Measurements from ENCODE around the gene ADAMTS2. TPM values are rescaled to one million over a fixed set of nuclear protein-coding genes. Genes with fewer than 3 reads are reported as not detected.
A peak's percentile ranks its signal among the peaks of the same experiment; 100 is the strongest.

Gene ADAMTS2
- total and polyA plus RNA-seq, 2 of the 4 experiments (the other 2 are of a cell fraction), result 19.0 to 58.8 TPM

DNA sequence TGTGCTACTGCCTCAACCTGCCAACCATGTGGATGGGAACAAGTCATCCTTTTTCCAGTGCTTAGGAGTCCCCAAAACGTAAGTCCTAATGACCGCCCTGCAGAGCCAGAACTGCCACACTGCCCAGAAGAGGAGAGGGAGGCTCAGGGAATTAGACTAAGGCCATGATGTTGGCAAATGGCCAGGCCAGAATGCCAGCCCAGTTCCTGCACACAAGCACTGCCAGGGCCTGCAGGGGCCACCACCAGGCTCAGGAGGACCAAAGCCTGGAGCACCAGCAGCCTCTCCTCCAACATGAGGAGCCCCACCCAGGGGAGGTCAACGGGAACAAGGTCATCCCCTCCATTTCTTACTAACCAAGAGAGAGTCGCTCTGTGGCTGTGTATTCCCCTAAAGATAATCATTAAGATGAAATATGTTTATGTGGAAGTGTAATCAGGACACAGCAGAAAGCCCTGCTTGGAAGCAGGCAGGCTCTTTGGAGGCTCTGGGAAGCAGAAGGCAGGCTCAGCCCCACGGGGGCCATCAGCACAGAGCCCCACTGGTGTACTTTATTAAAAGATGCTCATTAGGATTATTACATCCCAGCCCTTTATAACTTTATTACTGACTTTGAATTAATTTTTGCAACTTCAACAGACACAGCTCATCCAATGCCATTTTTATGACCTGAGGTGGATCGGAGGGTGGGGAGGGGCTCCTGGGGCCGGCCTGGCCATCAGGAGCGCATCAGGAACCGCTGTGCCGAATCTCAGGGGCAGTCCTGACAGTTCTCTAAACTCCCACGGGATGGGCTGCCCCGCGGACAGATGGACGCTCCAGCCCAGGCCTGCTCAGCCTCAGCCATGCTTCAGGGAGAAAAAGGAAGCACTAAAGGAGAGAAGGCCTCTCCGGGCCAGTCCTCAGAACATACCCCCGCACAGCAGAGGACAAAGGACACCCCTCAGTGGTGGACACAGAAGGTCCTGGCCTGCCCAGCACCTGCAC is 127.0 kb downstream of the ADAMTS2 start:
- Histone ChIP-seq H3K9ac (ENCODE audit: low read depth, low read length) (no peak overlapping the region), H2AK5ac (ENCODE audit: low read depth, low read length) (0 out of 2 replicates have a peak overlapping the region, but pooled peaks have one; percentile 5), H2BK120ac (ENCODE audit: low read depth, low read length) (no peak overlapping the region), H2AK9ac (replicated peaks; ENCODE audit: low read depth, low read length, poor library complexity) (no peak overlapping the region), H3K4me3 (ENCODE audit: insufficient read depth, low read depth, low read length) (no peak overlapping the region), H3K4me2 (ENCODE audit: low read depth, low read length) (no peak overlapping the region), H3K18ac (ENCODE audit: low read depth, low read length) (no peak overlapping the region), H3K56ac (ENCODE audit: extremely low read depth, insufficient read depth, low read length) (no peak overlapping the region), H3K9me1 (ENCODE audit: insufficient read depth, low read length) (peaks cover 3% of the 10 kb centered on the region), H3K36me3 (ENCODE audit: control insufficient read depth, insufficient read depth, low read length) (peaks cover 2% of the 10 kb centered on the region; the same call in 1 of the 2 replicates), H3K4me1 (ENCODE audit: control insufficient read depth, insufficient read depth, low read length) (peaks cover 8% of the 10 kb centered on the region), H2AFZ (replicated peaks; ENCODE audit: low read length, poor library complexity) (peak overlapping the region; percentile 33), H4K5ac (ENCODE audit: low read depth, low read length) (no peak overlapping the region), H2BK15ac (ENCODE audit: low read depth, low read length) (no peak overlapping the region), H4K91ac (ENCODE audit: insufficient read depth, low read depth, low read length) (no peak overlapping the region), H3K27ac (ENCODE audit: insufficient read depth, low read length) (no peak overlapping the region), H3K79me1 (ENCODE audit: low read depth in 1 of 2, low read length in 2 of 2) (peaks cover 3 to 31% of the 10 kb centered on the region in 2 experiments), H4K8ac (ENCODE audit: low read depth in 2 of 2, low read length in 2 of 2) (no peak overlapping the region), H3K23ac (ENCODE audit: low read depth, low read length) (no peak overlapping the region), H3K4ac (ENCODE audit: low read depth, low read length) (no peak overlapping the region), H2BK20ac (ENCODE audit: low read depth, low read length) (no peak overlapping the region), H3K9me3 (ENCODE audit: control insufficient read depth, insufficient read depth, low read length) (no peaks in the 10 kb centered on the region), H4K20me1 (ENCODE audit: insufficient read depth, low read length) (peaks cover 9% of the 10 kb centered on the region), H2BK5ac (ENCODE audit: low read depth, low read length, poor library complexity, severe bottlenecking) (no peak overlapping the region), H3K14ac (replicated peaks; ENCODE audit: low read depth, low read length) (no peak overlapping the region; the same call in 1 of the 2 replicates), H3K27me3 (ENCODE audit: control insufficient read depth, insufficient read depth, low read length) (no peaks in the 10 kb centered on the region)
- DNase-seq (no peak), ATAC-seq (ENCODE audit: low read depth) (no peak)
- ChIA-PET CTCF (no interaction called here), POLR2A (ENCODE audit: unreplicated experiment) (no interaction called here)
- dilution Hi-C loops (cut with HindIII; ENCODE audit: low sequenced_read_pairs, unreplicated experiment), result no loop called here
- WGBS, 2 experiments (ENCODE audit: extremely low coverage in 2 of 2, insufficient read length in 1 of 2), result 73% methylated on average over 5 of the region's 16 CpGs; no CpG with 5 or more reads in 1 of the 2 experiments
- in situ Hi-C loops (cut with MboI; ENCODE audit: low sequenced_read_pairs), result no loop called here
- intact Hi-C loops (cut with micrococcal nuclease), result no loop called here
- BruUV-seq (replicated peaks), result no TSS peak
- TF ChIP-seq BHLHE40 (IDR thresholded peaks at IDR 0.05; ENCODE audit: low read depth, low read length), result no peak
- TF ChIP-seq POLR2A (IDR thresholded peaks at IDR 0.05; ENCODE audit: low read depth, low read length), result no peak
- TF ChIP-seq NFE2L2 (IDR thresholded peaks at IDR 0.05; ENCODE audit: low read depth, low read length), result no peak
- no peak for TF ChIP-seq CEBPB (IDR thresholded peaks at IDR 0.05; ENCODE audit: low read depth, low read length)
- no peak for TF ChIP-seq SMC3 (IDR thresholded peaks at IDR 0.05; ENCODE audit: low read depth, low read length)
- TF ChIP-seq MXI1 (IDR thresholded peaks at IDR 0.05; ENCODE audit: borderline replicate concordance, low read depth, low read length), result no peak
- TF ChIP-seq RFX5 (IDR thresholded peaks at IDR 0.05; ENCODE audit: low read depth, low read length), result no peak
- no peak for TF ChIP-seq RCOR1 (IDR thresholded peaks at IDR 0.05; ENCODE audit: insufficient replicate concordance, low read length)
- TF ChIP-seq FOS (IDR thresholded peaks at IDR 0.05; ENCODE audit: low read depth, low read length), result no peak
- no peak for TF ChIP-seq USF2 (IDR thresholded peaks at IDR 0.05; ENCODE audit: low read depth, low read length)
- no peak for TF ChIP-seq ELK1 (IDR thresholded peaks at IDR 0.05; ENCODE audit: borderline replicate concordance, low read depth, low read length)
- TF ChIP-seq MAZ (IDR thresholded peaks at IDR 0.05; ENCODE audit: borderline replicate concordance, low read depth, low read length), result no peak
- no peak for TF ChIP-seq CHD1 (IDR thresholded peaks at IDR 0.05; ENCODE audit: low read depth, low read length)
- TF ChIP-seq RAD21 (IDR thresholded peaks at IDR 0.05; ENCODE audit: low read length), result no peak
